ENCODE measurements around the gene CLIP1. TPM values are rescaled to one million over a fixed set of nuclear protein-coding genes. Genes with fewer than 3 reads are reported as not detected.

Gene CLIP1
- total and polyA plus RNA-seq, 2 of the 4 experiments (the other 2 are of a cell fraction) = 38.0 to 54.8 TPM

DNA sequence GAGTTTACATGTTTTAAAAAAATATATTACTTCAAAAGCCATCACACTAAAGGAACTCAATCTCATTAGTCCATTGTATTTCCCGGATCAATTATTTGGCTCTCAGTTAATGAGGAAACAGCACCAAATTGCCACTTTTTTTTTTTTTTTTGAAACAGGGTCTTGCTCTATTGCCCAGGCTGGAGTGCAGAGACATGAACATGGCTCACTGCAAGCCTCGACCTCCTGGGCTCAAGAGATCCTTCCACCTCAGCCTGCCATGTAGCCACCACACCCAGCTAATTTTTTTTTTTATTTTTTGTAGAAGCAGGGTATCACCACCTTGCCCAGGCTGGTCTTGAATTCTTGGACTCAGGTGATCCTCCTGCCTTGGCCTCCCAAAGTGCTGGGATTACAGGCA, 77.4 kb downstream of the CLIP1 start:
- WGBS, 2 experiments (ENCODE audit: extremely low coverage in 2 of 2, insufficient read length in 1 of 2) = no CpG with 5 or more reads among the region's 2 CpGs
- Histone ChIP-seq H3K9me1 (ENCODE audit: insufficient read depth, low read length) (peaks cover 3% of the 10 kb centered on the region; the same call in 1 of the 2 replicates), H3K27me3 (ENCODE audit: control insufficient read depth, insufficient read depth, low read length) (no peaks in the 10 kb centered on the region), H2BK15ac (ENCODE audit: low read depth, low read length) (no peak overlapping the region), H3K14ac (replicated peaks; ENCODE audit: low read depth, low read length) (no peak overlapping the region), H3K4me1 (ENCODE audit: control insufficient read depth, insufficient read depth, low read length) (no peaks in the 10 kb centered on the region), H2AK5ac (ENCODE audit: low read depth, low read length) (no peak overlapping the region), H2BK120ac (ENCODE audit: low read depth, low read length) (no peak overlapping the region), H3K79me1 (ENCODE audit: low read depth in 1 of 2, low read length in 2 of 2) (peaks cover 0 to 13% of the 10 kb centered on the region in 2 experiments; a peak in 3 of 4 replicates), H3K56ac (ENCODE audit: extremely low read depth, insufficient read depth, low read length) (no peak overlapping the region), H4K5ac (ENCODE audit: low read depth, low read length) (no peak overlapping the region), H3K4me2 (ENCODE audit: low read depth, low read length) (no peak overlapping the region), H3K9me3 (ENCODE audit: control insufficient read depth, insufficient read depth, low read length) (no peaks in the 10 kb centered on the region), H4K8ac (ENCODE audit: low read depth in 2 of 2, low read length in 2 of 2) (no peak overlapping the region), H2AK9ac (replicated peaks; ENCODE audit: low read depth, low read length, poor library complexity) (no peak overlapping the region), H2BK5ac (ENCODE audit: low read depth, low read length, poor library complexity, severe bottlenecking) (no peak overlapping the region), H2AFZ (replicated peaks; ENCODE audit: low read length, poor library complexity) (no peak overlapping the region), H3K18ac (ENCODE audit: low read depth, low read length) (no peak overlapping the region), H2BK20ac (ENCODE audit: low read depth, low read length) (no peak overlapping the region), H4K91ac (ENCODE audit: insufficient read depth, low read depth, low read length) (no peak overlapping the region), H3K23ac (ENCODE audit: low read depth, low read length) (no peak overlapping the region), H3K27ac (ENCODE audit: insufficient read depth, low read length) (no peak overlapping the region), H3K9ac (ENCODE audit: low read depth, low read length) (no peak overlapping the region), H3K4me3 (ENCODE audit: insufficient read depth, low read depth, low read length) (no peak overlapping the region), H4K20me1 (ENCODE audit: insufficient read depth, low read length) (no peaks in the 10 kb centered on the region), H3K4ac (ENCODE audit: low read depth, low read length) (no peak overlapping the region), H3K36me3 (ENCODE audit: control insufficient read depth, insufficient read depth, low read length) (peaks cover 25% of the 10 kb centered on the region)
- ATAC-seq (ENCODE audit: low read depth) (no peak), DNase-seq (no peak)
- dilution Hi-C loops (cut with HindIII; ENCODE audit: low sequenced_read_pairs, unreplicated experiment) (no loop called here), in situ Hi-C loops (cut with MboI; ENCODE audit: low sequenced_read_pairs) (no loop called here), intact Hi-C loops (cut with micrococcal nuclease) (no loop called here)
- ChIA-PET CTCF (interaction anchor here (1.6 kb wide), 1 partner anchor 11 kb away, joined by 4 read pairs; no protein-coding TSS in a partner anchor), POLR2A (ENCODE audit: unreplicated experiment) (no interaction called here)
- TF ChIP-seq NFE2L2 (IDR thresholded peaks at IDR 0.05; ENCODE audit: low read depth, low read length) (no peak), POLR2A (IDR thresholded peaks at IDR 0.05; ENCODE audit: low read depth, low read length) (no peak), BHLHE40 (IDR thresholded peaks at IDR 0.05; ENCODE audit: low read depth, low read length) (no peak), RCOR1 (IDR thresholded peaks at IDR 0.05; ENCODE audit: insufficient replicate concordance, low read length) (no peak), RAD21 (IDR thresholded peaks at IDR 0.05; ENCODE audit: low read length) (no peak), SMC3 (IDR thresholded peaks at IDR 0.05; ENCODE audit: low read depth, low read length) (no peak), MAFK (IDR thresholded peaks at IDR 0.05; ENCODE audit: low read depth, low read length) (no peak), RFX5 (IDR thresholded peaks at IDR 0.05; ENCODE audit: low read depth, low read length) (no peak), FOS (IDR thresholded peaks at IDR 0.05; ENCODE audit: low read depth, low read length) (no peak)
- TF ChIP-seq, protein P1, sequence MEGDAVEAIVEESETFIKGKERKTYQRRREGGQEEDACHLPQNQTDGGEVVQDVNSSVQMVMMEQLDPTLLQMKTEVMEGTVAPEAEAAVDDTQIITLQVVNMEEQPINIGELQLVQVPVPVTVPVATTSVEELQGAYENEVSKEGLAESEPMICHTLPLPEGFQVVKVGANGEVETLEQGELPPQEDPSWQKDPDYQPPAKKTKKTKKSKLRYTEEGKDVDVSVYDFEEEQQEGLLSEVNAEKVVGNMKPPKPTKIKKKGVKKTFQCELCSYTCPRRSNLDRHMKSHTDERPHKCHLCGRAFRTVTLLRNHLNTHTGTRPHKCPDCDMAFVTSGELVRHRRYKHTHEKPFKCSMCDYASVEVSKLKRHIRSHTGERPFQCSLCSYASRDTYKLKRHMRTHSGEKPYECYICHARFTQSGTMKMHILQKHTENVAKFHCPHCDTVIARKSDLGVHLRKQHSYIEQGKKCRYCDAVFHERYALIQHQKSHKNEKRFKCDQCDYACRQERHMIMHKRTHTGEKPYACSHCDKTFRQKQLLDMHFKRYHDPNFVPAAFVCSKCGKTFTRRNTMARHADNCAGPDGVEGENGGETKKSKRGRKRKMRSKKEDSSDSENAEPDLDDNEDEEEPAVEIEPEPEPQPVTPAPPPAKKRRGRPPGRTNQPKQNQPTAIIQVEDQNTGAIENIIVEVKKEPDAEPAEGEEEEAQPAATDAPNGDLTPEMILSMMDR (conservative IDR thresholded peaks at IDR 0.05; ENCODE audit: low read depth, low read length) = no peak
- TF ChIP-seq, protein P2, sequence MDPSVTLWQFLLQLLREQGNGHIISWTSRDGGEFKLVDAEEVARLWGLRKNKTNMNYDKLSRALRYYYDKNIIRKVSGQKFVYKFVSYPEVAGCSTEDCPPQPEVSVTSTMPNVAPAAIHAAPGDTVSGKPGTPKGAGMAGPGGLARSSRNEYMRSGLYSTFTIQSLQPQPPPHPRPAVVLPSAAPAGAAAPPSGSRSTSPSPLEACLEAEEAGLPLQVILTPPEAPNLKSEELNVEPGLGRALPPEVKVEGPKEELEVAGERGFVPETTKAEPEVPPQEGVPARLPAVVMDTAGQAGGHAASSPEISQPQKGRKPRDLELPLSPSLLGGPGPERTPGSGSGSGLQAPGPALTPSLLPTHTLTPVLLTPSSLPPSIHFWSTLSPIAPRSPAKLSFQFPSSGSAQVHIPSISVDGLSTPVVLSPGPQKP (IDR thresholded peaks at IDR 0.05; ENCODE audit: borderline replicate concordance, low read depth, low read length) = no peak
- BruUV-seq (replicated peaks) = no TSS peak

Data from IMR-90 (cell line).